HG03378 (cell line): ENCODE results near the gene CLIC3.

Experiments
- ATAC-seq: cut with Tn5 transposase; IDR thresholded peaks from one replicate; pipeline ENCODE4 v1.9.1; 2021; ENCODE audit warnings: mild to moderate bottlenecking, moderate library complexity; ENCODE audit not compliant: unreplicated experiment

CLIC3 gene

GRCh38 chr9:137030538-137031527 lies 34.5 kb upstream of the CLIC3 start:
- no peak for ATAC-seq

- ATAC-seq: no peak
These were observed 33.6 kb upstream of the CLIC3 start for GRCh38 chr9:137030006-137030405.

GRCh38 chr9:137029058-137029936 lies 32.9 kb upstream of the CLIC3 start:
- ATAC-seq: peak; percentile 36

GRCh38 chr9:137028263-137029057 lies 32.1 kb upstream of the CLIC3 start:
- ATAC-seq: no peak

GRCh38 chr9:137027369-137028262 lies 31.2 kb upstream of the CLIC3 start, which contains the start of gene ABCA2:
Gene ABCA2, minus strand, starts transcription at chr9:137028237. Its CDS starts 97 bp downstream, at chr9:137028140.
- ATAC-seq: no peak

- ATAC-seq: no peak
These were observed 30.5 kb upstream of the CLIC3 start for GRCh38 chr9:137026828-137027227.

- no peak for ATAC-seq
These were observed 30.0 kb upstream of the CLIC3 start for GRCh38 chr9:137026384-137026783.

GRCh38 chr9:137025517-137025966 lies 29.2 kb upstream of the CLIC3 start:
- ATAC-seq: no peak

- ATAC-seq: no peak
These were observed 27.2 kb upstream of the CLIC3 start for GRCh38 chr9:137023583-137023991.

- ATAC-seq: no peak
These were observed 26.8 kb upstream of the CLIC3 start for GRCh38 chr9:137023157-137023556.

GRCh38 chr9:137022662-137023008 lies 26.3 kb upstream of the CLIC3 start:
- no peak for ATAC-seq

- ATAC-seq: no peak
These were observed 25.8 kb upstream of the CLIC3 start for GRCh38 chr9:137021979-137022661.

- no peak for ATAC-seq
These were observed 25.2 kb upstream of the CLIC3 start for GRCh38 chr9:137021568-137021978.

- no peak for ATAC-seq
These were observed 24.6 kb upstream of the CLIC3 start for GRCh38 chr9:137020771-137021567.

GRCh38 chr9:137019891-137020683 lies 23.7 kb upstream of the CLIC3 start:
- no peak for ATAC-seq

- no peak for ATAC-seq
These were observed 22.6 kb upstream of the CLIC3 start for GRCh38 chr9:137018761-137019559.
